GM21515 (cell line): ENCODE measurements around the gene MCEMP1.
A peak's percentile ranks its signal among the peaks of the same experiment; 100 is the strongest.

ENCODE experiments used
- ATAC-seq: cut with Tn5 transposase; IDR thresholded peaks from one replicate; pipeline ENCODE4 v1.9.1; 2021; ENCODE audit not compliant: unreplicated experiment

Gene MCEMP1

DNA sequence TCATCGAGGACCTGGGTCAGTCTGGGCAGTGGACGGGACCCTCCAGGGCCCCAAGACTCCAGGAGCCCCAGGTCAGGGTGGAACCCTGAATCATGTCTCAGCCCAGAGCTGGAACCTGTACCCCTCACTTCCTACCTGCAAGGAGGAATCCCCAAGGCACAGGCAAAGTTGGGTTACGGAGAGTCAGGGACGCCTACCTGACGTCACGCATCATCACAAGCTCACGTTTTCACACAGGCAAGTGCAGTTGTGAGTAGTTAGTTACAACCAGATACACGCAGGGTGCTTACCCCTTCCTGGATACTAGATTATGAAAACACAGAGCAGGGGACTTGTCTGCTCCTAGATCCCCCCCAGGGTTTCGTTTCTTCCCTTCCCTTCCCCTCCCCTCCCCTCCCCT, 6.1 kb upstream of the MCEMP1 start:
- no peak for ATAC-seq

DNA sequence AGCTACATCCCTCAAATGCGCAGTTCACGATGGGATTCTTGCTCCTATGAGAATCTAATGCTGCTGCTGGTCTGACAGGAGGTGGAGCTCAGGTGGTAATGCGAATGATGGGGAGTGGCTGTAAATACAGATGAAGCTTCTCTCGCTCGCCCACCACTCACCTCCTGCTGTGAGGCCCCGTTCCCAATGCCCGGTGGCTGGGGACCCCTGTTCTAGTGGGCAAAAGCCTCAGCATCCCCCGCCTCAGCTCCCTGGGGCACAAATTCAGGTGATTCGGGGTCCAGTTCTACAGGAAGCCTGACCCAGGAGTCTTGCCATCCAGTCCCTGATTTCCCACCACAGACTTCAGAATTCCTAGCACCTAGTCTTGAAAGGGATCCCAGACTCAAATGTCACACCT, 4.4 kb upstream of the MCEMP1 start:
- ATAC-seq: no peak

DNA sequence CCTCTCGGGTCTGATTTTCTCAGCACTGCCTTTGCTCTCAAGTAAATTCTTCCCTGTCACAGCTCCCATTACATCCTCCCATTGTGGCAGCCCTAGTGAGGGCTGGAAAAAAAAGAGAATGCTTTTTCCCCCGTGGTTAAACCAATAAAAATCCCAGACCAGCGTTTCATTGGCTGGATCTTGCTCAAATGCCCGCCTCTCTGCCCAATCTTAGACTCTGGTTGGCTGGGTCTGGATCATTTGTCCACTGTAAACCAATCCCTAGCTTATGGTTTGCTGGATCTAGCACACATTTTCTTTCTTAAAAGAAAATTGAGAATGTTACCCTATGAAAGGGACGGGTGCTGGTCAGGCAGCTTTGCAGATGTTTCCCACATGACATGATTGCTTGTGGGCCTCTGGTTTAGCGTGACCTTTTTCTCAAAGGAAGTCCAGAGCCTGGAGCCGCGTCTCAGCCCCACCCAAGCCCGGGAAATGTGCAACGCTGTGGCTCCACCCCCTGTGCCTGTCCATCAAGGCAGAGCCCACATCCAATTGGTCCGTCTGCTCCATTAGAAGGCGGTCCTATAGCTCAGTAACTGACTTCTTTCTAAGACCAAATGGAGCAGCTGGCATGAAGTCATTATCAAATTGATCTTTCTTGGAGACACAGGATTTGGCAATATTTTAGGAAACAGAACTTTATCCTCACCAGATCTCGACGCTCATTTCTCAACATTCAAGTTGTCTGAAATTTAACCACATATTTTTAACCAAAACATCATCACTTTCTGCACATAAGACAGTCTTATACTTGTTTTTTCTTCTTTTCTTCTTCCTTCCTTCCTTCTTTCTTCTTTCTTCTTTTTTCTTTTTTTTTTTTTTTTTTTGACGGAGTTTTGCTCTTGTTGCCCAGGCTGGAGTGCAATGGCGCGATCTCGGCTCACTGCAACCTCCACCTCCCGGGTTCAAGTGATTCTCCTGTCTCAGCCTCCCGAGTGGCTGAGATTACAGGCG, 2.6 kb upstream of the MCEMP1 start:
- ATAC-seq: no peak

DNA sequence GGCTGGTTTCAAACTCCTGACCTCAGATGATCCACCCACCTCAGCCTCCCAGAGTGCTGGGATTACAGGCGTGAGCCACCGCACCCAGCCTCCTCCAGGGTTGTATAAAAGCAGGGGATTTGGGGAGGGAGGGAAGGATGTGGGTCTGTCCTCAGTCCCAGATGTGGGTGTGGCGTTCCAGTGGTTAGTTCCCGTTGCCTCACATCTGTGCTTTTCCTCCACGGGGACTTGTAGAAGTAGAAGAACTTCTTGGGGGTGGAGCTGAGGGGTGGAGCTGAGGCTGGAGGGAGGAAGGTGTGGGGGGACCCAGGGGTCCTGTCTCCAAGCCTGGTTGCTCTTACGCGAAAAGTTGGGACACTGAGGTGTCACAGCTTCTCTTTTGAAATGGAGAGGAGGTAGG, 514 bp upstream of the MCEMP1 start:
- ATAC-seq: no peak

DNA sequence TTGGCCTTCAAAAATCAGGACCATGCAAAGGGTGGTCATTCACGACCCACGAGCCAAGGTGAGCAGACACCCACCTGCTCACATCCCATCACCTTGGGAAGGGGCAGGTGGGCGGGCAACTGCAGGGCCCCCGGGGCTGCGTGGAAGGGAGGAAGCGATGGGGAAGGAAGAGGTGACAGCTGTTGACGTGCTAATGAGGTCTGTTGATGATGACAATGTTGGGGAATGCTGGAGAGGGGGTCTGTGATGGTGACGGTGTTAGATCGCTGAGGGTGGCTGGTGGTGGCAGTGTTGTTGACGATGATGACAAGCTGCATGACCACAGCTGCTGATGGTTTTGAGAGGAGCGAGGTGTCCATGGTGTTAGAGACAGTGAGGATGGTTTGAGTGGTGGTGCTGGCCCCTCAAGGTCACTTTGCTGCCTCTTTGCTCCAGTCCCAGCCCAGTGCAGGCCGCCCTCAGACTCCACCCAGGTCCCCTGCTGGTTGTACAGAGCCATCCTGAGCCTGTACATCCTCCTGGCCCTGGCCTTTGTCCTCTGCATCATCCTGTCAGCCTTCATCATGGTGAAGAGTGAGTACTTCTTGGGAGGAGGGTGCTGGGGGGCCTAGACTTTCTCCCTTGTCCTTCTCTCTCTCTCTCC, 900 bp downstream of the MCEMP1 start:
- no peak for ATAC-seq

DNA sequence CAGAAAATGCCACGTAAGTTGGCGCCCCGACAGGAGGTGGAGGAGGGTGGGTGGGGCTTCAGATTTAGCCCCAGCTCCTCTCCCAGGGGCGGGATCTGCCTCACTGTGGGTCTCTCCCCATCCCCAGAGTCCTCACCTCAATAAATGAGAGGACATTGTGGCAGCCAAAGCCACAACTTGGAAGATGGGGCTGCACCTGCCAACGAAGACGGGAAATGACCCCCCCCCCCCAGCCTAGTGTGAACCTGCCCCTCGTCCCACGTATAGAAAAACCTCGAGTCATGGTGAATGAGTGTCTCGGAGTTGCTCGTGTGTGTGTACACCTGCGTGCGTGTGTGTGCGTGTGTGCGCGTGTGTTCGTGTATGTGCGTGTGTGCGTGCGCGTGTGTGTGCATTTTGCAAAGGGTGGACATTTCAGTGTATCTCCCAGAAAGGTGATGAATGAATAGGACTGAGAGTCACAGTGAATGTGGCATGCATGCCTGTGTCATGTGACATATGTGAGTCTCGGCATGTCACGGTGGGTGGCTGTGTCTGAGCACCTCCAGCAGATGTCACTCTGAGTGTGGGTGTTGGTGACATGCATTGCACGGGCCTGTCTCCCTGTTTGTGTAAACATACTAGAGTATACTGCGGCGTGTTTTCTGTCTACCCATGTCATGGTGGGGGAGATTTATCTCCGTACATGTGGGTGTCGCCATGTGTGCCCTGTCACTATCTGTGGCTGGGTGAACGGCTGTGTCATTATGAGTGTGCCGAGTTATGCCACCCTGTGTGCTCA, 2.3 kb downstream of the MCEMP1 start:
- no peak for ATAC-seq

DNA sequence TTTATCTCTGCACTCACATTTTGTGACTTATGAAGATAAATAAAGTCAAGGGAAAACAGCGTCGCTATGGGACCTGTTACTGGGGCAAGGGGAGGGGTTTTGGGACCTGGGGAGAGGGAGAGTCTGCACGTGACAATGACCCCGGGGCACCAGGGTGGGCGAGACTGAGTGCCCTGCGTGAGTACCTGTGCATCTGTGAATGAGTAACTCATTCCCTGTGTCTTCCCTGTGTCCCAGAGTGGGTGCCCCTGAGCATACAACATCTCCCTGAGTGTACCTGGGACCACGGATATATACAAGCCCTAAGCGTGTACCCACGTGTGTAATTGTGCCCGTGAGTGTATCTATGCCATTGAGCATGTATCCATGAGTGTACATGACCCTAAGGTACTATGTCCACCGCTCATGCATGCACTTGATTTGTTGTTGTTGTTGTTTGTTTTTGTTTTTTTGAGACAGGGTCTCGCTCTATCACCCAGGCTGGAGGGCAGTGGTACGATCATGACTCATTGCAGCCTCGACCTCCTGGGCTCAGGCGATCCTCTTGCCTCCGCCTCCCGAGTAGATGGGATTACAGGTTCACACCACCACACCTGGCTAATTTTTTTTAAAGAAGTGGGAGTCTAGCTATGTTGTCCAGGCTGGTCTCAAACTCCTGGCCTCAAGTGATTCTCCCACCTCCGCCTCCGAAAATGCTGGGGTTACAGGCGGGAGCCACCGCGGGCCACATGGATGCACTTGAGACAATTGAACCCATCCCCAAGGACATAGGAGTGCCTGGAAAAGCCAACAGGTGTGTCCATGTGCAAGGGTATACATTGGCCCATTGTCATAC, 3.1 kb downstream of the MCEMP1 start:
- no peak for ATAC-seq

DNA sequence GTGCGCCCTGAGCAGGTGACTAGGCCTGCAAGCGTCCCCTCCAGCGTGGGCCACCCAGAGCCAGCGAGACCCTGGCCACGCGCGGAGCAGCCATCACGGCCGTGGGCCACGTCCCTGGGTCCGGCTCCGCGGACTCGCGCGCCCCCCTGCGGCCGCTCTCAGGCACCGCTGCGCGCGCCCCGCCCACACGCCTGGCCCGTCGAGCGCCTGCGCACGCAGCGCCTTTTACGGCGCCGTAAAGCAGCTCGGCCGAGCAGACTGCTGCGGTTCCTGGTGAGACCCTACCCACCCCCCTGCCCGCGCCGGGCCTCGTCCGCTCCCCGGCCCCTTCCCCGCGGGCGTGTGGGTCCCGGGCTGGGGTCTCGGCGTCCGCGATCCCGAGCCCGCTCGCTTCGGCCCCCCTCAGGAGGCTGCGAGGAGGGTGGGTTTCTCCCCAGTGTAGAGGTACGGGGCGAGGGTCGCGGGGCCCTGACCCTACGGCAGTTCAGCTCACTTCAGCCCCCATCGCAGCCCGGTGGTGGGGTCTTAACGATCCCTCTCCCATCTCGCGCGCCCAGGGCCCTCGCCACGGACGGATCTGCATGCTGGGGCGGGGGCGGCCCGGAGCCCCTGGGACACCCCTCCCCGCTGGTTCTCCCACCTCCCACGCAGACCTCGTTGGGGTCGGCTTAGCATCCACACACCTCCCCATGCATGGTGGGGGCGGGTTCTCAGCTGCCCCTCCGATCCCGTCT, 3.9 kb downstream of the MCEMP1 start, which contains the start of gene TRAPPC5:
TSS of gene TRAPPC5 (plus strand) at position 228 of the 734 bp plus-strand sequence. CDS start 1,421 bp downstream, outside the sequence.
- peak; percentile 46 for ATAC-seq

DNA sequence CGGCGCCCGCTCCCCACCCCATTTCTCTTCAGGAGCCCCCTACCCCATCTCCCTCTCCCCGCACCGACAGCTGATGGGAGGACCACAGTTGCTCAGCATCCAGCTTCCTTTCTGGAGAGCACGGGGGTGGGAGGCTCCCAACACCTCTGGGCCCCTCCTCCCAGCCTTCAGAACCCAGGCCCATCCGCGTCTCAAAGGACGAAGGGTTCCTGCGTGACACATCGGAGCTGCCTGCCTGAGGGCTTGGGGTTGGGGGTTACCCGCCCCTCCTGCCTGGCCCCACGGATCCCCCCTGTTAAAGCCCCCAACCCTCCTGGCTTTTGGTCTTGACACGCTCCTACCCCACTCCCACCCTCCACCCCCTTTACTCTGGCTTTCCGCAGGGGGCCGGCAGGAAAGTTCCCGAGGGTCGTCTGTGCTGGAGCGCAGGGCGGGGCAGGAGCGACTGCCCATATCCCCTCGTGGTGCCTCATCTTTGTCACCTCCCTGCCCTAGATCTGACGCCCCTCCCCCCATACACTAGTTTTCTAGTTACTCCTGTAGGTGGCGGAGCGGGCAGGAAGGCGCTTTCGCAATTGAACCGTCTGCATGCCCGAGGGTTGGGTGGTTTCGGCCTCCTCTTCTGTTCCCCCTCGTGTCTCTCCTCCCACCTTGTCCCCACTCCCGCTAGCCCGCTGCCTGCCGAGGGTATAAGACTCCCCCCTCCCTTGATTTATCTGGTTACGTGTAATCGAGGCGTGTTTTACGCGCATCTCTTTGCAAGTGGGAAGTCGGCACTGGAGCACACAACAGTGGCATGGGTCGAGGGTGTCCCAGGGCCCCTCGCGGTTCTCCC, 4.7 kb downstream of the MCEMP1 start:
- ATAC-seq: no peak

DNA sequence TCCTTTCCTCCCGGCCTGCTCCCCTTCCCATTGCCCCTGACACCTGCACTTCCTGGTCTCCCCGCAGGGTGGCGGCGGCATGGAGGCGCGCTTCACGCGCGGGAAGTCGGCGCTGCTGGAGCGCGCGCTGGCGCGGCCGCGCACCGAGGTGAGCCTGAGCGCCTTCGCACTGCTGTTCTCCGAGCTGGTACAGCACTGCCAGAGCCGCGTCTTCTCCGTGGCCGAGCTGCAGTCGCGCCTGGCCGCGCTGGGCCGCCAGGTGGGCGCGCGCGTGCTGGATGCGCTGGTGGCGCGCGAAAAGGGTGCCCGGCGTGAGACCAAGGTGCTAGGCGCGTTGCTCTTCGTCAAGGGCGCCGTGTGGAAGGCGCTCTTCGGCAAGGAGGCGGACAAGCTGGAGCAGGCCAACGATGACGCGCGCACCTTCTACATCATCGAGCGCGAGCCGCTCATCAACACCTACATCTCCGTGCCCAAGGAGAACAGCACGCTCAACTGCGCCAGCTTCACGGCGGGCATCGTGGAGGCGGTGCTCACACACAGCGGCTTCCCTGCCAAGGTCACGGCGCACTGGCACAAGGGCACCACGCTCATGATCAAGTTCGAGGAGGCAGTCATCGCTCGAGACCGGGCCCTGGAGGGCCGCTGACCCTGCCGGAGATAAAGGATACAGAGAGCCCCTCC, 5.4 kb downstream of the MCEMP1 start:
- no peak for ATAC-seq

DNA sequence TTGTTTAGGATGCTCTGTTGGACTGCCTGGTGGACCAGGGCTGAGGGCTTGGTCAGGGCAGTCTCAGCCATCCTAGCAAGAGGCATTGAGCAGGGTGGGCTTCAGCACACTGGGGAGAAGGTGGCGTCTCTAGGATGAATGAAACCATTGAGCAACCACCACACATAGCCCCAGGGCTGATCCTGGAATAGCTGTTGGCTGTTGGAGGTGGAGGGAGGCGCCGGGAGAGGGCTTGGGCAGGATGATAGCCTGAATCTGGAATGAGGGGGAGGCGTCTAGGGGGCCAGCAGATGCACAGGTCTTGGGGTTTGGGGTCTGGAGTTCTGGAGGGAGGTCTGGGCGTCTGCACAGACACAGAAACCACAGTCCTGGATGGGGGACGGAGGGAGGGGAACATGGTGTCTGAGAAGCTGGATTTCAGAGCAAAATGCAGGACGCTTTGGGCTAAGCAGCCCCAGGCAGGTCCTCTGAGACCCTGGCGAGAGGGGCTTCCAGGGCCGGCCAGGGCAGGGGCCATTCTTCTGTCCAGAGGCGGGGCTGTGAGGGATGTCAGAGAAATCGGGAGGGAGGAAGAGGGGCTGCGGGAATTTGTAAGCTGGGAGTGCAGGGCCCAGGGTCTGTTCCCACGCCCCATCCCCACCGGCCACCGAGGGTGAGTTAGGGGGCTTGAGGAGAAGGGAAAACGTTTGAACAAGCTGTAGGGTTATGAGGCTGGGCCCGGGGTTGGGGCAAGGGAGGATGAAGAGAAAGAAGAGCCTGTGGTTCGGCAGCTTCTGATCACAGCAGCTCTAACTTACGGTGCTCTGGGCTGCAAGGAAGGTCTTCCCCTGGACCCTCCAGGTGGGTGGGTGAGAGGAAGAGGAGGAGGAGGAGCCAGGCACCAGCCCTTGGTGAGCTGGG, 8.9 kb downstream of the MCEMP1 start:
- no peak for ATAC-seq

DNA sequence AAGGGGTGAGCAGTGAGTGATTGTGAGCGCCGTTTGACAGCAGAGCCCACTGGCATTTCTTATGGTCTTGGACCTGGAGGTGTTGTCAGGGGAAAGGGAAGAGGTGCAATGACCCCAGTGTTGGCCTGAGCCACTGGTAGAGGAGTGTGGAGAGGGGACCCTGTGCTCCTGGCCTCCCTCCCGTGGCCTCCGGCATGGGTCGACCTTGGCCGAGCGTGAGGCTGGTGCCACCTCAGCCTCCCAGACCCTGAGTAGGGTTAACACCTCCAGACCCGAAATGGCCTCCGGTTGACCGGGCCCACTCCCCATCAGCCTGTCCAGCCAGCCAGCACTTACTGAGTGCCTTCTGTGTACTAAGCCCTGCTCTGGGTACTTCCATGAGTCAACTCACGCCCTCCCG, 10.3 kb downstream of the MCEMP1 start:
- ATAC-seq: no peak

DNA sequence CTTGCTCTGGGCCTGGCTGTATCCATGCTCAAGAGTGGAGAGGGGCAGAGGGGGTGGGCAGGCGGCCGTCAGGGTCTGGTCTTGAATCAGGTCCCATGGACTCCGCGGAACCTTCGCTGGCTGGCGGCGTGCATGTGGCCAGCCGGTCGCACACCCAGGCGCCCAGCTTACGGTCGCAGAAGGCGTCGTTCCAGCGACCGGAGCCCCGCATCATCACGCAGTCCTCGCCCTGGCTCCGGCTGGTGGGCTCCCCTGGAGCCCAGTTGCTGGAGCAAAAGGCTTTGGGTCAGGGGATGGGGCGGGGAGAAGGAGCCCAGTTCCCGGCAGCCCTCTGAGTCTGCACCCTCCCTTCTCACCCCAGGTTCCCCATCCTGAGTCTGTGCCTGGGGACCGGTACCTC, 12.3 kb downstream of the MCEMP1 start:
- ATAC-seq: no peak

DNA sequence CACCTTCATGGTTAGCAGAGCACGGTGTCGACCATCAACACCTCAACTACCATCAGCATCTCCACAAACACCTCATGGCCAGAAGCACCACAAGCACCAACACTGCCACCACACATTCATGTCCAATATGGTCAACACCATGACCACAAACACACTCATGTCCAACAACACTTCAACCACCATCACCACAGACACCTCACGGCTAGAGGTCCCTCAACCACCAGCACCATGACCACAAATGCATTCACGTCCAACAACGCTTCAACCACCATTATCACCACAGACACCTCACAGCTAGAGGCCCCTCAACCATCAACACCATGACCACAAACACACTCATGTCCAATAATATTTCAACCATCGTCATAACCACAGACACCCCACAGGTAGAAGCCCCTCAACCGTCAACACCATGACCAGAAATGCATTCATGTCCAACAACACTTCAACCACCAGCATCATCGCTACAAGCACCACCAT, 13.9 kb downstream of the MCEMP1 start:
- no peak for ATAC-seq

DNA sequence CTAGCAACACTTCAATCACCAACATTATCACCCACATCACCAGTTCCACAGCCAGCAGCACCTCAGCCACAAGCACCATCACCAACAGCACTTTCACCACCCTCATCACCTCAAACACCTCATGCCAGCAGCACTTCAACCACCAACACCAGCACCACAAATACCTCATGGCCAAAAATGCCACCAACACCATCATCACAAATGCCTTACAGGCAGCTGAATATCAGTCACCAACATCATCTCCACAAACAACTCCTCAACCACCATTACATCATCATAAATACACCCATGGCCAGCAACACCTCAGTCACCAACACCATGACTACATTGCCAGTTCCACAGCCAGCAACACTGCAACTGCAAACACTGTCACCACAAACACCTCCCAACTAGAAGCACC, 14.6 kb downstream of the MCEMP1 start:
- ATAC-seq: no peak

DNA sequence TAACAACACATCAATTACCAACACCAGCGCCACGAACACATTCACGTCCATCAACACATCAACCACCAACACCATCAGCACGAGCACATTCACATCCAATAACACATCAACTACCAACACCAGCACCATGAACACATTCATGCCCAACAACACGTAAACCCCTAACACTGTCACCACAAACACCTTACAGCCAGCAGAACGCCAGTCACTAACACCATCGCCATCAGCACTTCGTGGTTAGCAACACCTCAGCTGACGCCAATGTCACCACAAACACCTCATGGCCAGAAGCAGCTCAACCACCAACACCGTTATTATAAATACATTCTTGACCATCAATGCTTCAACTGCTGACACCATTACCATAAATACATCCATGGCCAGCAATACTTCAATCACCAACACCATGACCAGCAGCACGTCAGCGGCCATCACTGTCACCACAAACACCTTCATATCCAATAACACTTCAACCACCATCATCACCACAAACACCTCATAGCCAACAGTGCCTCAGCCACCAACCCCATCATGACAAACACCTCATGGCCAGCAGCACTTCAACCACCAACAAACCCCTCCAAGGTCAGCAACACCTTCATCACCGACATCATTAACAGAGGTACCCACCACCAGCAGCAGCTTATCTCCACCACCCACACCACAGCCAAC, 15.7 kb downstream of the MCEMP1 start:
- no peak for ATAC-seq

DNA sequence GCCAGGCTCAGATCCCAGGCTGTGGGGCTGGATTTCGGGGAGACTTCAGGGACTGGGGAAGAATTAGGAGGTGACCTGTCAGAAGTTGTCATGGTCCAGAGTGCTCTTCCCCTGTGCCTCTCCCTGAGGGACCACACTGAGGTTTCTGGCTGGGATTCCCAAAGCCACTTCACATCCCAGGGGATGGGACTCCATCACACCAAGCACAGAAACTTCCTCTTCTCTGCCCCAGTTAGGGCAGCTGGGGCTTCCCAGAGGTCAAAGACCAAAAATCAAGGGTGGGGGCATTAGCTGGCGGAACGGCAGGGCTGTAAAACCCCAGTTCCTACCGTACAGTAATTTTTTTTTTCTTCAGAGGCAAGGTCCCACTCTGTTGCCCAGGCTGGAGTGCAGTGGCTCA, 17.6 kb downstream of the MCEMP1 start:
- ATAC-seq: no peak
